Cardiac fibroblast (primary cell): Measurements from ENCODE around the gene CHST6.

Experiments used
- DNase-seq, 2 donors: peaks; one replicate each; pipeline versions ENCODE4 v3.0.0 to v3.0.0-alpha.2; 2010; ENCODE audit warnings: low read depth in 2 of 2
- H3K4me3 ChIP-seq, 2 donors: replicated peaks in 1 of 2; 1 replicate in 1 of 2; 2 replicates in 1 of 2; pipeline ENCODE4 v1.5.1; 2011; ENCODE audit warnings: low read depth in 2 of 2, low read length in 2 of 2, mild to moderate bottlenecking in 2 of 2, moderate library complexity in 1 of 2
- CTCF ChIP-seq: IDR thresholded peaks from one replicate; pipeline ENCODE4 v1.5.1; 2011; ENCODE audit warnings: low read depth, mild to moderate bottlenecking, low read length, inconsistent platforms

Gene CHST6

GRCh38 chr16:75526032-75526790, 31.0 kb upstream of the CHST6 start:
- TF ChIP-seq CTCF: no peak
- DNase-seq: no peak
- H3K4me3 ChIP-seq: no peak overlapping the region

GRCh38 chr16:75519175-75519574, 23.9 kb upstream of the CHST6 start:
- no peak for DNase-seq
- H3K4me3 ChIP-seq: no peak overlapping the region
- no peak for TF ChIP-seq CTCF

- peak; percentile 10 to 11 for DNase-seq
These were observed 21.1 kb upstream of the CHST6 start for GRCh38 chr16:75516189-75516966.

GRCh38 chr16:75514296-75514695, 19.1 kb upstream of the CHST6 start:
- TF ChIP-seq CTCF: no peak

More at GRCh38 chr16:75516189-75516966, 21.1 kb upstream of the CHST6 start:
- H3K4me3 ChIP-seq: peak overlapping the region; percentile 73 to 83

GRCh38 chr16:75506574-75506973, 11.3 kb upstream of the CHST6 start:
- peak; percentile 90 to 97 for DNase-seq
- no peak for TF ChIP-seq CTCF
- no peak overlapping the region for H3K4me3 ChIP-seq

More at GRCh38 chr16:75514296-75514695, 19.1 kb upstream of the CHST6 start:
- no peak overlapping the region for H3K4me3 ChIP-seq
- DNase-seq: no peak

- no peak for TF ChIP-seq CTCF
- no peak for DNase-seq
- H3K4me3 ChIP-seq: no peak overlapping the region
These were observed 10.9 kb upstream of the CHST6 start for GRCh38 chr16:75506107-75506506.

GRCh38 chr16:75503801-75504200, 8.6 kb upstream of the CHST6 start:
- no peak for TF ChIP-seq CTCF
- no peak for DNase-seq
- H3K4me3 ChIP-seq: no peak overlapping the region
